ENCODE data around the gene RTN4R.

DNA sequence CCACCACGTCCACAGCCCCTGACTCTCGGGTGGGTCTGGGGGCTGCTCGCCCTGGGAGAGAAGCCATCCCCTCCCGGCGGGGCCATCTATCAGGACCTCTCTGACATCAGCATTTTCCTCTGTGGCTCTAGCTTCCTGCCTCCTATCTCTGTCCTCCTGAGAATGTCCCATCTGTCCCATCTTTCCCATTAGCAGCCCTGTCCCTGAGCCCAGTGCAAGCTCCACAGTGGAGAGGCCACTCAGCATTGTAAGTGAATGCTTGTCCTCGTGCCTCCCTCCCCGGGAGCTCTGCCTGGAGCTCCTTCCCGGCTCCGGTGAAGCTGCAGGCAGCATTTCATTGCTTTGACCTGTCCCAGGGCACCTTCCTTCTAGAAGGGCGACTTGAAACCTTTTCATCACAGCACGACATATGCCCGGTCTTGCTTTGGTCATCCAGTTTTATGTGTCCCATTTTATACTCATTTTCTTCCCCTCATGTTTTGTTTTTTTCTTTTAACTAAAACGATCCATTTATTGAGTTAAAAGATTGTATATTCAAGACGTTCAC is 49.7 kb downstream of the RTN4R start:
- TF ChIP-seq, protein P1, sequence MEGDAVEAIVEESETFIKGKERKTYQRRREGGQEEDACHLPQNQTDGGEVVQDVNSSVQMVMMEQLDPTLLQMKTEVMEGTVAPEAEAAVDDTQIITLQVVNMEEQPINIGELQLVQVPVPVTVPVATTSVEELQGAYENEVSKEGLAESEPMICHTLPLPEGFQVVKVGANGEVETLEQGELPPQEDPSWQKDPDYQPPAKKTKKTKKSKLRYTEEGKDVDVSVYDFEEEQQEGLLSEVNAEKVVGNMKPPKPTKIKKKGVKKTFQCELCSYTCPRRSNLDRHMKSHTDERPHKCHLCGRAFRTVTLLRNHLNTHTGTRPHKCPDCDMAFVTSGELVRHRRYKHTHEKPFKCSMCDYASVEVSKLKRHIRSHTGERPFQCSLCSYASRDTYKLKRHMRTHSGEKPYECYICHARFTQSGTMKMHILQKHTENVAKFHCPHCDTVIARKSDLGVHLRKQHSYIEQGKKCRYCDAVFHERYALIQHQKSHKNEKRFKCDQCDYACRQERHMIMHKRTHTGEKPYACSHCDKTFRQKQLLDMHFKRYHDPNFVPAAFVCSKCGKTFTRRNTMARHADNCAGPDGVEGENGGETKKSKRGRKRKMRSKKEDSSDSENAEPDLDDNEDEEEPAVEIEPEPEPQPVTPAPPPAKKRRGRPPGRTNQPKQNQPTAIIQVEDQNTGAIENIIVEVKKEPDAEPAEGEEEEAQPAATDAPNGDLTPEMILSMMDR (IDR thresholded peaks at IDR 0.05) = no peak
- TF ChIP-seq POLR2A (IDR thresholded peaks at IDR 0.05) = no peak

All from testis (tissue), 2 donors.